ENCODE results near the gene RRP12. TPM values are rescaled to one million over a fixed set of nuclear protein-coding genes. Genes with fewer than 3 reads are reported as not detected.

RRP12 gene
- total and polyA plus RNA-seq, 9 of the 15 experiments (the other 6 are each of a cell fraction or from before 2014, with no cell fraction given) = 4.6 to 68.2 (median 21.8) TPM

DNA sequence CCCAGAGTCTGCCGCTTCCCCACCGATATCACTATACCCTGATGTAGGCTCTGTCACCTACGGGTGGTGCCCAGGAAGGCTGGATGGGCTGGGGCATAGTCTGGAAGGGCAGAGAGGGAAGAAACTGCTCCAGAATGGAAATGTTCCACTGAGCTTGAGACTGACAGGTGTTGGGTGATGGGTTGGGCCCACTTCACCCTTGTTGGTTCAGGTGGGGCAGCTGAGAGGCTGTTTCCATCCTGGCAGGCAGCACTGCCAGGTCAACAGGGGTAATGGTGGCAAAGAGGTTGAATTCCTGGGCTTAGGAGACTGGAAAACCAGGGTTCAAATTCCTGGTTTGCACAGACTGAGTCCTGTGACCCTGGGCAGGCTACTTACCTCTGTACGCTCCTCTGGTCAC, 38.1 kb downstream of the RRP12 start:
- in situ Hi-C loops (cut with MboI) = no loop called here

More for the DNA sequence above, 38.1 kb downstream of the RRP12 start:
- intact Hi-C loops (cut with micrococcal nuclease) = no loop called here
- H3K4me3 ChIP-seq = no peak overlapping the region
- DNase-seq (ENCODE audit: extremely low read depth in 1 of 4, low spot score in 3 of 4) (no peak), FAIRE-seq (no peak), ATAC-seq (no peak)
- H4K20me1 ChIP-seq (replicated peaks; ENCODE audit: control insufficient read depth, insufficient read depth, low read length) = no peaks in the 10 kb centered on the region
- H3K27me3 ChIP-seq (ENCODE audit: control insufficient read depth in 2 of 2, insufficient read depth in 2 of 2, low read length in 2 of 2) = no peaks in the 10 kb centered on the region
- peaks cover 82% of the 10 kb centered on the region; the same call in 2 of the 3 replicates for H3K36me3 ChIP-seq (ENCODE audit: control insufficient read depth, insufficient read depth, low read length)
- no TSS peak for BruUV-seq (replicated peaks)
- H2AFZ ChIP-seq (ENCODE audit: low read depth, low read length) = no peak overlapping the region
- TF ChIP-seq PURB (CRISPR knock-in tag; IDR thresholded peaks at IDR 0.05; ENCODE audit: low read depth) = no peak
- TF ChIP-seq CREM (IDR thresholded peaks at IDR 0.05; ENCODE audit: low read depth) = no peak
- TF ChIP-seq HDGF (IDR thresholded peaks at IDR 0.05) = no peak
- TF ChIP-seq, protein P1, sequence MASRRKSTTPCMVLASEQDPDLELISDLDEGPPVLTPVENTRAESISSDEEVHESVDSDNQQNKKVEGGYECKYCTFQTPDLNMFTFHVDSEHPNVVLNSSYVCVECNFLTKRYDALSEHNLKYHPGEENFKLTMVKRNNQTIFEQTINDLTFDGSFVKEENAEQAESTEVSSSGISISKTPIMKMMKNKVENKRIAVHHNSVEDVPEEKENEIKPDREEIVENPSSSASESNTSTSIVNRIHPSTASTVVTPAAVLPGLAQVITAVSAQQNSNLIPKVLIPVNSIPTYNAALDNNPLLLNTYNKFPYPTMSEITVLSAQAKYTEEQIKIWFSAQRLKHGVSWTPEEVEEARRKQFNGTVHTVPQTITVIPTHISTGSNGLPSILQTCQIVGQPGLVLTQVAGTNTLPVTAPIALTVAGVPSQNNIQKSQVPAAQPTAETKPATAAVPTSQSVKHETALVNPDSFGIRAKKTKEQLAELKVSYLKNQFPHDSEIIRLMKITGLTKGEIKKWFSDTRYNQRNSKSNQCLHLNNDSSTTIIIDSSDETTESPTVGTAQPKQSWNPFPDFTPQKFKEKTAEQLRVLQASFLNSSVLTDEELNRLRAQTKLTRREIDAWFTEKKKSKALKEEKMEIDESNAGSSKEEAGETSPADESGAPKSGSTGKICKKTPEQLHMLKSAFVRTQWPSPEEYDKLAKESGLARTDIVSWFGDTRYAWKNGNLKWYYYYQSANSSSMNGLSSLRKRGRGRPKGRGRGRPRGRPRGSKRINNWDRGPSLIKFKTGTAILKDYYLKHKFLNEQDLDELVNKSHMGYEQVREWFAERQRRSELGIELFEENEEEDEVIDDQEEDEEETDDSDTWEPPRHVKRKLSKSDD (conservative IDR thresholded peaks at IDR 0.05; ENCODE audit: low read length) = no peak
- no peak for TF ChIP-seq KAT8 (IDR thresholded peaks at IDR 0.05; ENCODE audit: low read depth)
- TF ChIP-seq NONO (IDR thresholded peaks at IDR 0.05; ENCODE audit: low read depth in 2 of 2, low read length in 1 of 2) = no peak
- TF ChIP-seq SMARCB1 (IDR thresholded peaks at IDR 0.05; ENCODE audit: insufficient read length, low read depth) = no peak
- TF ChIP-seq, protein P2, sequence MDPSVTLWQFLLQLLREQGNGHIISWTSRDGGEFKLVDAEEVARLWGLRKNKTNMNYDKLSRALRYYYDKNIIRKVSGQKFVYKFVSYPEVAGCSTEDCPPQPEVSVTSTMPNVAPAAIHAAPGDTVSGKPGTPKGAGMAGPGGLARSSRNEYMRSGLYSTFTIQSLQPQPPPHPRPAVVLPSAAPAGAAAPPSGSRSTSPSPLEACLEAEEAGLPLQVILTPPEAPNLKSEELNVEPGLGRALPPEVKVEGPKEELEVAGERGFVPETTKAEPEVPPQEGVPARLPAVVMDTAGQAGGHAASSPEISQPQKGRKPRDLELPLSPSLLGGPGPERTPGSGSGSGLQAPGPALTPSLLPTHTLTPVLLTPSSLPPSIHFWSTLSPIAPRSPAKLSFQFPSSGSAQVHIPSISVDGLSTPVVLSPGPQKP (CRISPR knock-in tag; IDR thresholded peaks at IDR 0.05) = no peak
- 89% methylated on average over 4 of the region's 4 CpGs for WGBS (ENCODE audit: insufficient coverage, low coverage, missing lambda C conversion rate)
- H3K9ac ChIP-seq (ENCODE audit: insufficient read depth in 1 of 2, low read depth in 2 of 2, low read length in 2 of 2) = no peak overlapping the region
- ChIA-PET CTCF (ENCODE audit: low intra/inter-chr PET ratio) (no interaction called here), POLR2A (interaction anchor here (0.6 kb wide), 1 partner anchor 19 kb away, joined by 3 read pairs; no protein-coding TSS in a partner anchor)
- H3K9me1 ChIP-seq (ENCODE audit: control insufficient read depth, insufficient read depth, low read length) = no peaks in the 10 kb centered on the region
- H3K4me2 ChIP-seq (ENCODE audit: insufficient read depth, low read length) = no peak overlapping the region
- H3K4me1 ChIP-seq (replicated peaks in 1 of 2; ENCODE audit: control insufficient read depth in 2 of 2, insufficient read depth in 2 of 2, low read length in 2 of 2) = no peaks in the 10 kb centered on the region; a peak in 1 of 5 replicates
- H3K79me2 ChIP-seq (ENCODE audit: control insufficient read depth, insufficient read depth, low read length) = no peaks in the 10 kb centered on the region
- no peaks in the 10 kb centered on the region for H3K9me3 ChIP-seq (replicated peaks; ENCODE audit: control insufficient read depth, insufficient read depth, low read depth, low read length)
- no peak overlapping the region for H3K27ac ChIP-seq (ENCODE audit: extremely low read depth, low read depth, low read length)

All from K562 (cell line).